Measurements from ENCODE around the gene ZFAND4.
"Not testable (repeated sequence)": the region's sequence is repeated elsewhere in the genome, so short reads cannot be mapped to it uniquely, and the experiment has no call there.

The ZFAND4 gene

GRCh38 chr10:45600337-45601253 lies 72.0 kb downstream of the ZFAND4 start:
- not testable (repeated sequence) for H3K27me3 ChIP-seq (replicated peaks; ENCODE audit: control insufficient read depth, insufficient read depth, low read length); H3K4me3 ChIP-seq (replicated peaks; ENCODE audit: low read depth, low read length); H3K36me3 ChIP-seq (ENCODE audit: control insufficient read depth, insufficient read depth, low read length); DNase-seq (ENCODE audit: extremely low read depth, insufficient read length)

DNA sequence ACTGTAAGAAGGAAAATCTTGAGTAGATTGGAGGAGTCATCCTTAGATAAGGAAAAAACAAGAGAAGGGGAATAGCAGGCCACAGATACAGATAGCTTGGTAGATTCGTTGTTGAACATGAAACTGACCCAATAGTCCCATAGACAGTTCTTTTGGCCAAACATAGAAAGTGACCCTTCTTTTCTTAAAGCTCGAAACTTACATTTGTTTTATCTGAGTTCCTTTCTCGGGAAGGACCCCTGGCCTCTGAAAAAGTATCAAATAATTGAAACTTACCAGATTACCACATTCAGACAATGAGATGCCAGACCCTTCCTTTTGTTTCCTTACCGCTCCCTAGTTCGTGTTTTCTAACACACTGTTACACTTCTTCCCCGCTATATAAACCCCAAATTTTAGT lies 72.9 kb downstream of the ZFAND4 start:
- TF ChIP-seq, protein P1, sequence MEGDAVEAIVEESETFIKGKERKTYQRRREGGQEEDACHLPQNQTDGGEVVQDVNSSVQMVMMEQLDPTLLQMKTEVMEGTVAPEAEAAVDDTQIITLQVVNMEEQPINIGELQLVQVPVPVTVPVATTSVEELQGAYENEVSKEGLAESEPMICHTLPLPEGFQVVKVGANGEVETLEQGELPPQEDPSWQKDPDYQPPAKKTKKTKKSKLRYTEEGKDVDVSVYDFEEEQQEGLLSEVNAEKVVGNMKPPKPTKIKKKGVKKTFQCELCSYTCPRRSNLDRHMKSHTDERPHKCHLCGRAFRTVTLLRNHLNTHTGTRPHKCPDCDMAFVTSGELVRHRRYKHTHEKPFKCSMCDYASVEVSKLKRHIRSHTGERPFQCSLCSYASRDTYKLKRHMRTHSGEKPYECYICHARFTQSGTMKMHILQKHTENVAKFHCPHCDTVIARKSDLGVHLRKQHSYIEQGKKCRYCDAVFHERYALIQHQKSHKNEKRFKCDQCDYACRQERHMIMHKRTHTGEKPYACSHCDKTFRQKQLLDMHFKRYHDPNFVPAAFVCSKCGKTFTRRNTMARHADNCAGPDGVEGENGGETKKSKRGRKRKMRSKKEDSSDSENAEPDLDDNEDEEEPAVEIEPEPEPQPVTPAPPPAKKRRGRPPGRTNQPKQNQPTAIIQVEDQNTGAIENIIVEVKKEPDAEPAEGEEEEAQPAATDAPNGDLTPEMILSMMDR (IDR thresholded peaks at IDR 0.05; ENCODE audit: insufficient read depth, low read length, poor library complexity, severe bottlenecking) = no peak
- Histone ChIP-seq H3K27me3 (replicated peaks; ENCODE audit: control insufficient read depth, insufficient read depth, low read length) (no peaks in the 10 kb centered on the region), H3K36me3 (ENCODE audit: control insufficient read depth, insufficient read depth, low read length) (no peaks in the 10 kb centered on the region), H3K4me3 (replicated peaks; ENCODE audit: low read depth, low read length) (no peak overlapping the region)
- DNase-seq (ENCODE audit: extremely low read depth, insufficient read length) = no peak

DNA sequence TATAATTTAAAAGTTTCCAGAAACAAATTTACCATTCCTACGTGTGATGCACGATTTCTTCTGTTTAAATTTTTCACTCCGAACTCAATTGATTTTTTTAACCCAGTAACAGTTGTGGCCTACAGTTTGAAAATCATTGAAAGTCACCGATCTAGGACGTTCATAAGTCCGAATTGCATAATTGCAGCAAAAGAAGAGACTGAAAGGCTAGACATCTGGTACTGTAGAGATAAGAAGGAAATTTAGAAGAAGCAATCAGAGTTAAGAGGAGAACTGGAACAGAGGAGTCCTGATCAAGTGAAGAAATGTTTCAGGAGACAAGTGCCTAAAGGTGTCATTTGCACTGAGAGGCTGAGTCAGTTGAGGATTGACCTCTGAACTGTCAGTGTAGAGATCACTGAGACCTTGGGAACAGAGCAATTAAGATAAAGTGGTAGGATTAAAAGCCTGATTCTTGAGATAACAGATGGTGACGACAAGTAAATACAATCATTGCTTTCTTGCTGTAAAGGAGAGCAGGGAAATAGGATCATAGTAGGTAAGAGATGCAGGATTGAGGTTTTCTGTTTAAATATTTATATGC lies 73.5 kb downstream of the ZFAND4 start:
- Histone ChIP-seq H3K36me3 (ENCODE audit: control insufficient read depth, insufficient read depth, low read length) (no peaks in the 10 kb centered on the region), H3K4me3 (replicated peaks; ENCODE audit: low read depth, low read length) (no peak overlapping the region), H3K27me3 (replicated peaks; ENCODE audit: control insufficient read depth, insufficient read depth, low read length) (no peaks in the 10 kb centered on the region)
- TF ChIP-seq, protein P1 (IDR thresholded peaks at IDR 0.05; ENCODE audit: insufficient read depth, low read length, poor library complexity, severe bottlenecking) = no peak
- no peak for DNase-seq (ENCODE audit: extremely low read depth, insufficient read length)

DNA sequence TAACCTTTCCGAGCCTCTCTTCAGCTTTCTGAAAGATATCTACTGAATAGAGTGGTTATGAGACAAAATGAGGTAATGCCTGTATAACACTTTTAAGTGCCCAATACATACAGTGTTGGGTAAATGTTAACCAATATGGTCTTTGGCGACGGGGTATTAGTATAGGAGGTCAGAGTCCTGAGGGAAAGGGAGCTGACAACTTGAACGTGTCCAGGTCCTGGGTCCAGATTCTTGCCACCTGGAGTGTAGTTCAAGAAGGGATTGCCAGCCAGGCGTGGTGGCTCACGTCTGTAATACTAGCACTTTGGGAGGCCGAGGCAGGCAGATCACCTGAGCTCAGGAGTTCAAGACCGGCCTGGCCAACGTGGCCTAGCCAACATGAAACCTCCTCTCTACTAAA lies 76.0 kb downstream of the ZFAND4 start:
- DNase-seq (ENCODE audit: extremely low read depth, insufficient read length) = no peak
- no peaks in the 10 kb centered on the region for H3K27me3 ChIP-seq (replicated peaks; ENCODE audit: control insufficient read depth, insufficient read depth, low read length)
- H3K4me3 ChIP-seq (replicated peaks; ENCODE audit: low read depth, low read length) = no peak overlapping the region
- no peaks in the 10 kb centered on the region for H3K36me3 ChIP-seq (ENCODE audit: control insufficient read depth, insufficient read depth, low read length)
- TF ChIP-seq, protein P1 (IDR thresholded peaks at IDR 0.05; ENCODE audit: insufficient read depth, low read length, poor library complexity, severe bottlenecking) = no peak

DNA sequence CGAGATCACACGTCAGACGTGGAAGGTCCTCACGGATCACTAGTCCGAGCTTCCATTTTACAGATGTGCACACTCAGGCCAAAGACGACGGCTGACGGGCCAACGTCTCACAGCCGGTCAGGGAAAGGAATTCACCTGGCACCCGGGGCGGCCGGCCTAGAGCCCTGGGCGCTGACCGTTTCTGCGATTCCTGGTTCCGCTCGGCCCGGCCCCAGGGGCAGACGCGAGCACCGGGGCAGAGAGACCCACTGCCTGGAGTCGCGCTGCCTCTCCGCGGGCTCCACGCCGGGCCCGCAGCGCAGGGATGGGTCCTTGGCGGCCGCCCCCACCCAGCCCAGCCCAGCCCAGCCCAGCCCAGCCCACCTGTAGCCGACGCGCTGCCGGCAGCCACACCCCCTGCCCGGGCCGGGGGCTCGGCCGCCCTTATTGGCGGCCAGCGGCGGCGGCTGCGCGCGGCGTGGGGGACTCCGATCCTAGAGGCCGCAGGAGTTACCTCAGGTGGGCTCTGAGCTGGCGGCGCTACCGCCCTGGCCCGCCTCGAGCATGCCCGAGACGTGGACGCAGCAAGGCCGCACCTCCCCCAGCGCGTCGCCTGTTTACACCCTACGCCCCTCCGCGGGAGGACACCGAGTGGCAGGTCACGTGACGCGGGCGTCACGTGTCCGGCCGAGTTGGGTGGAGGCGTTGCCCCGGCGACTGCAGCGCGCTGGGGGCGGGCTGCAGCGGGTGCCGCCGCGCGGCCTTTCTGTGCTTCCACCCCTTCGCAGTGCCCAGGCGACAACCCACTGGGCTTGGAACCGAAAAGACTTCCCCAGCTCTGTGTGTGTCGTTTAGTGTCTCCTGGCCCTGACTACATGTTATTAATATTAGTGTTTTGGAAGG lies 78.1 kb downstream of the ZFAND4 start:
- Histone ChIP-seq H3K36me3 (ENCODE audit: control insufficient read depth, insufficient read depth, low read length) (no peaks in the 10 kb centered on the region), H3K4me3 (replicated peaks; ENCODE audit: low read depth, low read length) (peak overlapping the region; percentile 72), H3K27me3 (replicated peaks; ENCODE audit: control insufficient read depth, insufficient read depth, low read length) (no peaks in the 10 kb centered on the region)
- DNase-seq (ENCODE audit: extremely low read depth, insufficient read length) = peak; percentile 95
- TF ChIP-seq, protein P1 (IDR thresholded peaks at IDR 0.05; ENCODE audit: insufficient read depth, low read length, poor library complexity, severe bottlenecking) = no peak

GRCh38 chr10:45593938-45594275 lies 78.7 kb downstream of the ZFAND4 start:
- DNase-seq (ENCODE audit: extremely low read depth, insufficient read length) = no peak

More at GRCh38 chr10:45593938-45594275, 78.7 kb downstream of the ZFAND4 start:
- Histone ChIP-seq H3K36me3 (ENCODE audit: control insufficient read depth, insufficient read depth, low read length) (no peaks in the 10 kb centered on the region), H3K4me3 (replicated peaks; ENCODE audit: low read depth, low read length) (peak overlapping the region; percentile 72), H3K27me3 (replicated peaks; ENCODE audit: control insufficient read depth, insufficient read depth, low read length) (no peaks in the 10 kb centered on the region)
- TF ChIP-seq, protein P1 (IDR thresholded peaks at IDR 0.05; ENCODE audit: insufficient read depth, low read length, poor library complexity, severe bottlenecking) = no peak

All from GM06990 (cell line).